BE2C (cell line): Measurements from ENCODE around the gene RFPL4A. TPM values are rescaled to one million over a fixed set of nuclear protein-coding genes. Genes with fewer than 3 reads are reported as not detected.
"Not testable (repeated sequence)": the region's sequence is repeated elsewhere in the genome, so short reads cannot be mapped to it uniquely, and the experiment has no call there.

Source experiments
- DNase-seq: peaks from one replicate; pipeline ENCODE4 v3.0.0-alpha.2; 2020
- H3K27me3 ChIP-seq: fragments of 250-450 bp; sonication (Bioruptor Pico); 2 replicates; pipeline ENCODE4 v1.5.1; 2020; ENCODE audit warnings: mild to moderate bottlenecking
- H3K36me3 ChIP-seq: fragments of 250-450 bp; sonication (Bioruptor Pico); 2 replicates; pipeline ENCODE4 v1.5.1; 2020; ENCODE audit warnings: mild to moderate bottlenecking
- H3K4me1 ChIP-seq: fragments of 250-450 bp; sonication (Bioruptor Pico); 2 replicates; pipeline ENCODE4 v1.5.1; 2020
- H3K4me3 ChIP-seq: 2 replicates; pipeline ENCODE4 v1.5.1; 2011; ENCODE audit warnings: low read depth, low read length
- H3K9me3 ChIP-seq: fragments of 250-450 bp; sonication (Bioruptor Pico); 2 replicates; pipeline ENCODE4 v1.5.1; 2020
- CTCF ChIP-seq: IDR thresholded peaks from 2 replicates; pipeline ENCODE4 v1.5.1; 2012; ENCODE audit warnings: mild to moderate bottlenecking, low read depth, low read length
- polyA plus RNA-seq: library from polyadenylated mRNA; unstranded; fragments of >200 nt; gene quantifications from one replicate; pipeline ENCODE4 v1.2.1, GENCODE V29; 2012; ENCODE audit warnings: low read depth, missing spikeins; ENCODE audit not compliant: insufficient read length, insufficient read depth

The RFPL4A gene
- not detected for polyA plus RNA-seq

- not testable (repeated sequence) for DNase-seq, H3K36me3 ChIP-seq, H3K9me3 ChIP-seq, H3K4me1 ChIP-seq, H3K4me3 ChIP-seq
- peaks cover 19% of the 10 kb centered on the region for H3K27me3 ChIP-seq
Observed at GRCh38 chr19:55758797-55759196, at the start of gene RFPL4A. TSS of gene RFPL4A (plus strand) at chr19:55759097. CDS start at chr19:55761801, 2,704 bp downstream.

GRCh38 chr19:55711719-55712118 lies 47.2 kb upstream of the RFPL4A start:
- H3K4me1 ChIP-seq = no peaks in the 10 kb centered on the region
- TF ChIP-seq CTCF = no peak
- no peak for DNase-seq
- peaks cover 44% of the 10 kb centered on the region for H3K27me3 ChIP-seq
- H3K36me3 ChIP-seq = no peaks in the 10 kb centered on the region
- no peak overlapping the region for H3K4me3 ChIP-seq
- no peaks in the 10 kb centered on the region for H3K9me3 ChIP-seq

GRCh38 chr19:55712804-55713631 lies 45.9 kb upstream of the RFPL4A start:
- H3K27me3 ChIP-seq = peaks cover 50% of the 10 kb centered on the region
- no peaks in the 10 kb centered on the region for H3K36me3 ChIP-seq
- no peak for DNase-seq
- no peaks in the 10 kb centered on the region for H3K9me3 ChIP-seq
- TF ChIP-seq CTCF = no peak
- no peak overlapping the region for H3K4me3 ChIP-seq
- no peaks in the 10 kb centered on the region for H3K4me1 ChIP-seq

- Histone ChIP-seq H3K27me3 (peaks cover 55% of the 10 kb centered on the region), H3K9me3 (no peaks in the 10 kb centered on the region), H3K36me3 (no peaks in the 10 kb centered on the region), H3K4me3 (no peak overlapping the region), H3K4me1 (no peaks in the 10 kb centered on the region)
- TF ChIP-seq CTCF = no peak
- no peak for DNase-seq
Observed at GRCh38 chr19:55716531-55716930, 42.4 kb upstream of the RFPL4A start.

GRCh38 chr19:55717251-55717650 lies 41.6 kb upstream of the RFPL4A start:
- no peak overlapping the region for H3K4me3 ChIP-seq
- no peak for TF ChIP-seq CTCF
- H3K36me3 ChIP-seq = no peaks in the 10 kb centered on the region
- peaks cover 55% of the 10 kb centered on the region for H3K27me3 ChIP-seq
- no peak for DNase-seq
- no peaks in the 10 kb centered on the region for H3K9me3 ChIP-seq
- H3K4me1 ChIP-seq = no peaks in the 10 kb centered on the region

GRCh38 chr19:55717879-55718711 lies 40.8 kb upstream of the RFPL4A start:
- H3K27me3 ChIP-seq = peaks cover 58% of the 10 kb centered on the region
- H3K9me3 ChIP-seq, DNase-seq, H3K36me3 ChIP-seq, H3K4me1 ChIP-seq, H3K4me3 ChIP-seq: not testable (repeated sequence)
